ENCODE results near the gene COL27A1.

DNA sequence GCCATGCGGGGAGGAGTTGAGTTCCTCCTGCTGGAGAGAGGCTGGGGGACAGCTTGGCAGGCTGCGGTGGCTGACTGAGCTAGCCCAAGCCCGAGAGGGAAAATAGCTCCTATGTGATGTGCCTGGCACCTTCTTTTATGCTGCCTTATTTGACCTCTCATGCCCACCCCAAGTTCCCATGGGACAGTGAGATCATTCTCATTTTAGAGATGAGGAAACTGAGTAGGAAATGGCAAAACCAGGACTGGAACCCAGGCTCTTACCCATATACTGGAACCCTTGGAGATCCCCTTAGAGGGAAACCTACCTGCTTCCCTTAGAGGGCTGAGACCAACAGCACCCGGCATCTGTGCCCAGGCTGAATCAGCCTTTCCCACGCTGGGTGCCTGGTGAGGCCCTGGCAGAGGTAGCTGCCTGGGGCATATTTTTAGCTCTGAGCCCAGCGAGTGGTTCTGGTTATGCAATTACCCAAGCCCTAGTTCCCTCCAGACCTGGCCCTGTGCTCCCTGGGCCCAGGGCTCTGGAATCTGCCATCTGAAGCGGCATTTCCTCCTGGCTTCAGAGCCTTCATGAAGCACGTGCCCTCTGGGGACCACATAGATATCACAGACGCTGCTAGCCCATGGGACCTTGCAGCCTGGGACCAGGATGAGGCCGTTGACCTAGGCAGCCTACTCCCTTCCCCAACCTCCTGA, 23.6 kb downstream of the COL27A1 start:
- TF ChIP-seq EZH2 (IDR thresholded peaks at IDR 0.05; ENCODE audit: low read length): no peak
- TF ChIP-seq, protein P1, sequence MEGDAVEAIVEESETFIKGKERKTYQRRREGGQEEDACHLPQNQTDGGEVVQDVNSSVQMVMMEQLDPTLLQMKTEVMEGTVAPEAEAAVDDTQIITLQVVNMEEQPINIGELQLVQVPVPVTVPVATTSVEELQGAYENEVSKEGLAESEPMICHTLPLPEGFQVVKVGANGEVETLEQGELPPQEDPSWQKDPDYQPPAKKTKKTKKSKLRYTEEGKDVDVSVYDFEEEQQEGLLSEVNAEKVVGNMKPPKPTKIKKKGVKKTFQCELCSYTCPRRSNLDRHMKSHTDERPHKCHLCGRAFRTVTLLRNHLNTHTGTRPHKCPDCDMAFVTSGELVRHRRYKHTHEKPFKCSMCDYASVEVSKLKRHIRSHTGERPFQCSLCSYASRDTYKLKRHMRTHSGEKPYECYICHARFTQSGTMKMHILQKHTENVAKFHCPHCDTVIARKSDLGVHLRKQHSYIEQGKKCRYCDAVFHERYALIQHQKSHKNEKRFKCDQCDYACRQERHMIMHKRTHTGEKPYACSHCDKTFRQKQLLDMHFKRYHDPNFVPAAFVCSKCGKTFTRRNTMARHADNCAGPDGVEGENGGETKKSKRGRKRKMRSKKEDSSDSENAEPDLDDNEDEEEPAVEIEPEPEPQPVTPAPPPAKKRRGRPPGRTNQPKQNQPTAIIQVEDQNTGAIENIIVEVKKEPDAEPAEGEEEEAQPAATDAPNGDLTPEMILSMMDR (optimal IDR thresholded peaks at IDR 0.05 in 1 of 3, IDR thresholded peaks at IDR 0.05 in 1 of 3, conservative IDR thresholded peaks at IDR 0.05 in 1 of 3; ENCODE audit: extremely low read depth in 1 of 3, insufficient read depth in 2 of 3, low read length in 3 of 3): no peak

Data from keratinocyte (primary cell).